K562 (cell line): Measurements from ENCODE around the gene ANGPTL7. TPM values are rescaled to one million over a fixed set of nuclear protein-coding genes. Genes with fewer than 3 reads are reported as not detected.

ENCODE experiments used
- ATAC-seq: fragments of 200-7000 bp; cut with Tn5 transposase; 3 replicates; pipeline ENCODE4 v1.9.1; 2020; ENCODE audit warnings: moderate library complexity
- BruUV-seq: library from RNA; stranded (reverse); fragments of 400-500 nt; replicated peaks from 2 replicates; lab custom pipeline; 2021; lab: Mats Ljungman, UMichigan
- CTCF ChIA-PET: fragments of 300-600 bp; formaldehyde crosslinking; extraction: SDS; loops from one replicate; lab custom pipeline; 2021; ENCODE audit warnings: low intra/inter-chr PET ratio; lab: Yijun Ruan, JAX
- POLR2A ChIA-PET: fragments of 300-600, 350-650 bp; sonication (Branson Sonifier 250); formaldehyde crosslinking; extraction: SDS; loops from one replicate; lab custom pipeline; 2021; ENCODE audit warnings: antibody characterized with exemption, inconsistent platforms; lab: Yijun Ruan, JAX
- DNase-seq, 4 experiments: peaks; one replicate each; pipeline versions ENCODE4 v3.0.0 to v3.0.0-alpha.2; 2011 to 2018; ENCODE audit warnings: low spot score in 3 of 4, mixed read lengths in 3 of 4; ENCODE audit errors: extremely low read depth in 1 of 4
- FAIRE-seq: peaks from 2 replicates; lab custom pipeline; 2011; peaks lifted over from hg19 to GRCh38; lab: Jason Lieb, UNC
- H2AFZ ChIP-seq: 2 replicates; pipeline ENCODE4 v1.6.0; 2011; ENCODE audit warnings: low read depth, low read length, control low read depth, inconsistent platforms
- H3K27ac ChIP-seq: fragments of 200-600 bp; 3 replicates; pipeline ENCODE4 v1.8.0; 2011; ENCODE audit warnings: low read depth, mild to moderate bottlenecking, control low read depth, inconsistent platforms, low read length, moderate library complexity, mixed read lengths; ENCODE audit errors: extremely low read depth
- H3K27me3 ChIP-seq, 2 experiments: fragments of 300-600 bp in 1 of 2; 2 replicates in 1 of 2; 3 replicates in 1 of 2; pipeline versions ENCODE4 v1.6.0 to v1.8.0; 2011; ENCODE audit warnings: inconsistent platforms in 2 of 2, low read length in 2 of 2, mild to moderate bottlenecking in 1 of 2, mixed read lengths in 1 of 2, moderate library complexity in 1 of 2; ENCODE audit not compliant: control insufficient read depth in 2 of 2, insufficient read depth in 2 of 2
- H3K36me3 ChIP-seq: fragments of 300-600 bp; 3 replicates; pipeline ENCODE4 v1.8.0; 2011; ENCODE audit warnings: mild to moderate bottlenecking, low read length, inconsistent platforms; ENCODE audit not compliant: control insufficient read depth, insufficient read depth
- H3K4me1 ChIP-seq, 2 experiments: fragments of 200-600 bp in 1 of 2; replicated peaks in 1 of 2; 2 replicates in 1 of 2; 3 replicates in 1 of 2; pipeline versions ENCODE4 v1.5.1 to v1.8.0; 2011; ENCODE audit warnings: inconsistent platforms in 2 of 2, low read length in 2 of 2, mild to moderate bottlenecking in 1 of 2, mixed read lengths in 1 of 2, moderate library complexity in 1 of 2; ENCODE audit not compliant: control insufficient read depth in 2 of 2, insufficient read depth in 2 of 2
- H3K4me2 ChIP-seq: 2 replicates; pipeline ENCODE4 v1.6.1; 2011; ENCODE audit warnings: low read length, control low read depth, inconsistent platforms, mixed read lengths; ENCODE audit not compliant: insufficient read depth
- H3K4me3 ChIP-seq: fragments of 200-600 bp; sonication (generic), shearing (Covaris generic); 2 replicates; pipeline ENCODE4 v1.5.1; 2016; ENCODE audit warnings: control low read depth, inconsistent platforms
- H3K79me2 ChIP-seq: fragments of 200-600 bp; 3 replicates; pipeline ENCODE4 v1.8.0; 2011; ENCODE audit warnings: low read length, inconsistent platforms; ENCODE audit not compliant: control insufficient read depth, insufficient read depth
- H3K9ac ChIP-seq, 2 experiments: 2 replicates each; pipeline versions ENCODE4 v1.6.0 to v1.6.1; 2011; ENCODE audit warnings: low read depth in 2 of 2, low read length in 2 of 2, control low read depth in 1 of 2, inconsistent platforms in 1 of 2, mild to moderate bottlenecking in 1 of 2, mixed read lengths in 1 of 2; ENCODE audit not compliant: insufficient read depth in 1 of 2
- H3K9me1 ChIP-seq: one replicate; pipeline ENCODE4 v1.6.0; 2011; ENCODE audit warnings: inconsistent platforms, mild to moderate bottlenecking, low read length, moderate library complexity; ENCODE audit not compliant: control insufficient read depth, insufficient read depth
- H3K9me3 ChIP-seq: replicated peaks from 2 replicates; pipeline ENCODE4 v1.5.1; 2011; ENCODE audit warnings: low read depth, low read length, inconsistent platforms; ENCODE audit not compliant: control insufficient read depth, insufficient read depth
- H4K20me1 ChIP-seq: replicated peaks from 2 replicates; pipeline ENCODE4 v1.6.1; 2011; ENCODE audit warnings: low read length, inconsistent platforms, mixed read lengths; ENCODE audit not compliant: control insufficient read depth, insufficient read depth
- BDP1 ChIP-seq: IDR thresholded peaks from 3 replicates; pipeline ENCODE4 v1.6.1; 2011; ENCODE audit not compliant: insufficient read length, insufficient read depth
- E2F6 ChIP-seq, 2 experiments: IDR thresholded peaks; 2 replicates each; pipeline ENCODE4 v1.6.1; 2011; ENCODE audit warnings: borderline replicate concordance in 1 of 2, control low read depth in 1 of 2, low read depth in 1 of 2, low read length in 1 of 2, mild to moderate bottlenecking in 1 of 2, mixed read lengths in 1 of 2, moderate library complexity in 1 of 2; ENCODE audit not compliant: insufficient read depth in 1 of 2, insufficient read length in 1 of 2, poor library complexity in 1 of 2, severe bottlenecking in 1 of 2; ENCODE audit errors: extremely low read depth in 1 of 2
- GABPB2 ChIP-seq: fragments of 250-450 bp; sonication (Bioruptor Pico); conservative IDR thresholded peaks from 2 replicates; pipeline ENCODE4 v1.5.1; 2021; ENCODE audit warnings: mild to moderate bottlenecking
- GTF2E2 ChIP-seq: fragments of 200-800 bp; sonication (Bioruptor generic); IDR thresholded peaks from 2 replicates; pipeline ENCODE4 v1.6.1; 2016; ENCODE audit warnings: missing genetic modification characterization, missing compliant biosample characterization
- HDAC6 ChIP-seq: IDR thresholded peaks from 2 replicates; pipeline ENCODE4 v1.6.1; 2012; ENCODE audit warnings: low read depth, mild to moderate bottlenecking, control low read depth, inconsistent platforms, low read length, moderate library complexity
- OTX1 ChIP-seq: fragments of 450-650 bp; formaldehyde crosslinking; IDR thresholded peaks from 2 replicates; pipeline ENCODE4 v1.4.0; 2022; ENCODE audit warnings: mild to moderate bottlenecking
- POLR2A ChIP-seq: fragments of 450-650 bp; conservative IDR thresholded peaks from 2 replicates; pipeline ENCODE4 v1.6.1; 2016
- PURB ChIP-seq: sonication (generic); formaldehyde crosslinking; IDR thresholded peaks from 2 replicates; pipeline ENCODE4 v1.9.0; 2021; ENCODE audit warnings: low read depth, mild to moderate bottlenecking, missing genetic modification reagents
- RFX5 ChIP-seq: IDR thresholded peaks from 2 replicates; pipeline ENCODE4 v1.6.1; 2011; ENCODE audit warnings: low read depth, mild to moderate bottlenecking, improper control_type of control experiment, low read length
- TEAD4 ChIP-seq, 2 experiments: sonication (generic) in 1 of 2; formaldehyde crosslinking in 1 of 2; IDR thresholded peaks; 2 replicates each; pipeline versions ENCODE4 v1.6.1 to v1.8.0; 2012 to 2022; ENCODE audit warnings: borderline replicate concordance in 1 of 2, inconsistent platforms in 1 of 2, low read length in 1 of 2, mild to moderate bottlenecking in 1 of 2, missing genetic modification reagents in 1 of 2
- TGIF2 ChIP-seq: sonication (generic); formaldehyde crosslinking; IDR thresholded peaks from 2 replicates; pipeline ENCODE4 v1.8.1; 2022; ENCODE audit warnings: mild to moderate bottlenecking, missing genetic modification reagents, moderate library complexity
- ZBTB49 ChIP-seq: sonication (generic); formaldehyde crosslinking; IDR thresholded peaks from 2 replicates; pipeline ENCODE4 v1.8.0; 2022; ENCODE audit warnings: missing genetic modification reagents, mild to moderate bottlenecking, borderline replicate concordance
- ZNF174 ChIP-seq: fragments of 250-450 bp; sonication (Bioruptor Pico); IDR thresholded peaks from 2 replicates; pipeline ENCODE4 v1.4.0; 2020; ENCODE audit warnings: mild to moderate bottlenecking
- ZNF212 ChIP-seq: fragments of 450-650 bp; formaldehyde crosslinking; IDR thresholded peaks from 2 replicates; pipeline ENCODE4 v1.4.0; 2020; ENCODE audit warnings: mild to moderate bottlenecking
- ZNF699 ChIP-seq: fragments of 250-450 bp; sonication (Bioruptor Pico); IDR thresholded peaks from 2 replicates; pipeline ENCODE4 v1.8.0; 2021; ENCODE audit warnings: mild to moderate bottlenecking, moderate library complexity; ENCODE audit not compliant: insufficient replicate concordance
- ZNF717 ChIP-seq: fragments of 250-450 bp; sonication (Bioruptor Pico); IDR thresholded peaks from 2 replicates; pipeline ENCODE4 v1.5.0; 2021
- WGBS: fragments of 100-300 bp; shearing (Covaris generic); methylation state at CpG from one replicate; pipeline ENCODE4 v1.1.6; 2016; ENCODE audit warnings: low coverage, mixed read lengths; ENCODE audit not compliant: insufficient coverage; ENCODE audit errors: missing lambda C conversion rate; 5-methylcytosine and 5-hydroxymethylcytosine counted together
- in situ Hi-C: fragments of 300-500 bp; cut with MboI; formaldehyde crosslinking; loops from 4 replicates; pipeline ENCODE4 v1.15.0; 2018; ENCODE audit warnings: inconsistent platforms, mixed read lengths
- intact Hi-C: fragments of 100-400 bp; cut with micrococcal nuclease; formaldehyde crosslinking; loops from 2 replicates; pipeline ENCODE4 v1.14.2; 2022
- polyA plus RNA-seq, 8 experiments: library from polyadenylated mRNA; depleted of rRNA in 4 of 8; stranded (reverse) in 5 of 8; unstranded in 3 of 8; fragments of >200 nt; fragmentation: Nextera tagmentation in 2 of 8; fragmentation: Illumina TruSeq in 1 of 8; extraction: Ambion mirVana in 2 of 8; extraction: Trizol in 1 of 8; gene quantifications; 2 replicates each; pipeline versions ENCODE4 v1.2.1 to v1.2.3, GENCODE V29; 2011 to 2014; ENCODE audit warnings: inconsistent platforms in 1 of 8, missing spikeins in 1 of 8
- total RNA-seq, 7 experiments: library from RNA; depleted of rRNA in 6 of 7; stranded (reverse); fragments of >200 nt in 6 of 7; fragmentation: Illumina TruSeq in 2 of 7; extraction: Trizol in 2 of 7; gene quantifications; 2 replicates each; pipeline versions ENCODE4 v1.2.1 to v1.2.3, GENCODE V29; 2011 to 2021; ENCODE audit warnings: low replicate concordance in 1 of 7

ANGPTL7 gene
- total and polyA plus RNA-seq, 9 of the 15 experiments (the other 6 are each of a cell fraction or from before 2014, with no cell fraction given), result not detected

- TF ChIP-seq TEAD4 (IDR thresholded peaks at IDR 0.05; ENCODE audit: low read length), result no peak
- no peak for TF ChIP-seq TEAD4 (CRISPR knock-in tag; IDR thresholded peaks at IDR 0.05; ENCODE audit: borderline replicate concordance)
- TF ChIP-seq ZNF699 (CRISPR knock-in tag), result no peak
- no peak for TF ChIP-seq PURB
- no peak for TF ChIP-seq POLR2A
- TF ChIP-seq ZNF717 (CRISPR knock-in tag), result no peak
- TF ChIP-seq RFX5, result no peak
- no peak for TF ChIP-seq GTF2E2 (tag)
- no peak for TF ChIP-seq HDAC6
- TF ChIP-seq TGIF2 (CRISPR knock-in tag), result no peak
Measured at GRCh38 chr1:11143907-11144306, 45.2 kb upstream of the ANGPTL7 start (continued).

DNA sequence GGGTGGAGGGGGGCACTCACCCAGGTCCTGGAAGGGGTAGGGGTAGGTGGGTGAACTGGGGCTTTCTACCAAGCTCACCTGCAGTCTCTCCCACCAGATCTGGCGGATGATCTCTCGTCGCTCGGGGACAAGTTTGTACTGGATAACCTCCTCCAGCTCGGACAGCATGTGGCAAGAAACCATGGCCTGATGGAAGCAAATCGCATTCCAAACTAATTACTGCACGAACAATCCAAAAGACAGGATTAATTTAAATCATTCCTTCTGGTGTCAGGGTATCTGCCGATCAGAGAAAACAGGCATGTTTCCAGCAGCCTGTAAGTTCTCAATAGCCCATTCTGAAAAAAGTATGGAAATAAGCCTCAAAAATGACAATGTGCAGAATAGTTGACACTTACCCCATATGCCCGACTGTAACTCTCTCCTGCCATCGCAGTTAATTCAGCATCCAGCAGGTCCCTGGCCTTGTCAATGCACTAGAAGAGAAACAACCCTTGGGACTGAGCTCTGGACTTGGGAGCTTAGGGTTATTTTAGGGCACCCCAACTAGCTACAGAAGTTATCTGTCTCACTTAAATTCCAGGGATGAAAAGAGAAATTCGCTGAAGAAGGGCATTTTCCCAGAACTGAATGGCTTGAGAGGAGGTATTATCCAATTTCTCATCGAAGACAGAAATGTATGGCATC is 44.4 kb upstream of the ANGPTL7 start:
- Histone ChIP-seq H3K9me3 (no peaks in the 10 kb centered on the region), H3K4me1 (no peaks in the 10 kb centered on the region), H3K9ac (no peak overlapping the region), H4K20me1 (no peaks in the 10 kb centered on the region), H3K79me2 (no peaks in the 10 kb centered on the region)
- no peak for ATAC-seq
- intact Hi-C loops, result no loop called here
- no peak for FAIRE-seq
- WGBS, result 79% methylated on average over 12 of the region's 12 CpGs
- TF ChIP-seq E2F6 (IDR thresholded peaks at IDR 0.05; ENCODE audit: borderline replicate concordance in 1 of 2, extremely low read depth in 1 of 2, insufficient read depth in 1 of 2, insufficient read length in 1 of 2, low read depth in 1 of 2, low read length in 1 of 2, poor library complexity in 1 of 2, severe bottlenecking in 1 of 2), result no peak
- no peak for TF ChIP-seq ZNF174 (CRISPR knock-in tag)
- TF ChIP-seq ZNF212, result no peak
- TF ChIP-seq ZBTB49 (CRISPR knock-in tag), result no peak
- TF ChIP-seq GABPB2 (CRISPR knock-in tag), result no peak
- no peak for TF ChIP-seq BDP1
- TF ChIP-seq OTX1 (CRISPR knock-in tag), result no peak
- TF ChIP-seq, all 486 proteins: peak for 0
- no peak overlapping the region for H3K4me3 ChIP-seq
- POLR2A ChIA-PET, result interaction anchor here (0.7 to 1.2 kb wide), 5 partner anchors 9 to 113 kb away, joined by 3 to 5 read pairs (median 4); partner anchors contain the start of gene EXOSC10
- H3K4me2 ChIP-seq, result no peak overlapping the region
- CTCF ChIA-PET, result no interaction called here
- H2AFZ ChIP-seq, result no peak overlapping the region
- peaks cover 3% of the 10 kb centered on the region for H3K9me1 ChIP-seq
- no peak overlapping the region for H3K27ac ChIP-seq
- in situ Hi-C loops, result no loop called here
- no peak for DNase-seq
- H3K36me3 ChIP-seq, result peaks cover 81% of the 10 kb centered on the region
- no peaks in the 10 kb centered on the region for H3K27me3 ChIP-seq
- BruUV-seq, result no TSS peak
